KBM-7 (cell line): Measurements from ENCODE around the gene SCN2B.

ENCODE experiments used
- DNase-seq: peaks from one replicate; pipeline ENCODE4 v3.0.0-alpha.2; 2015
- in situ Hi-C: fragments of 300-500 bp; cut with MboI; formaldehyde crosslinking; loops from 2 replicates; pipeline ENCODE4 v1.14.3; 2020; ENCODE audit warnings: low sequenced_read_pairs, low pct_unique_long_range_greater_than_20kb, mixed read lengths

Gene SCN2B

DNA sequence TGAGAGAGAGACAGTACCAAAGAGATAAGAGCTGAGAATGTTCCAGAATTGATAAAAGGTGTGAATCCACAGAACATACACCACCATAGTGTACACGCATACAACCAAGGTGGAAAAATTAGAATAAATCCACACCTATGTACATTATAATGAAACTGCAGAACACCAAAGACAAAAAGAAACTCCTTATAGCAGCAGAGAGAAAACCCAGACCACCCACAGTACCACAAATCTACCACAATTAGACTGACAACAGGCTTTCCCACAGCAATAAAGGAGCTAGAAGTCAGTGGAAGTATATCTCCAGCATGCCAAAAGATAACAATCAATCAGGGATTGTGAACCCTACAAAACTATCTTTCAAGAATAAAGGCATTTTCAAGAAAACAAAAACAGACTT is 55.6 kb downstream of the SCN2B start:
- no peak for DNase-seq
- in situ Hi-C loops, result no loop called here

DNA sequence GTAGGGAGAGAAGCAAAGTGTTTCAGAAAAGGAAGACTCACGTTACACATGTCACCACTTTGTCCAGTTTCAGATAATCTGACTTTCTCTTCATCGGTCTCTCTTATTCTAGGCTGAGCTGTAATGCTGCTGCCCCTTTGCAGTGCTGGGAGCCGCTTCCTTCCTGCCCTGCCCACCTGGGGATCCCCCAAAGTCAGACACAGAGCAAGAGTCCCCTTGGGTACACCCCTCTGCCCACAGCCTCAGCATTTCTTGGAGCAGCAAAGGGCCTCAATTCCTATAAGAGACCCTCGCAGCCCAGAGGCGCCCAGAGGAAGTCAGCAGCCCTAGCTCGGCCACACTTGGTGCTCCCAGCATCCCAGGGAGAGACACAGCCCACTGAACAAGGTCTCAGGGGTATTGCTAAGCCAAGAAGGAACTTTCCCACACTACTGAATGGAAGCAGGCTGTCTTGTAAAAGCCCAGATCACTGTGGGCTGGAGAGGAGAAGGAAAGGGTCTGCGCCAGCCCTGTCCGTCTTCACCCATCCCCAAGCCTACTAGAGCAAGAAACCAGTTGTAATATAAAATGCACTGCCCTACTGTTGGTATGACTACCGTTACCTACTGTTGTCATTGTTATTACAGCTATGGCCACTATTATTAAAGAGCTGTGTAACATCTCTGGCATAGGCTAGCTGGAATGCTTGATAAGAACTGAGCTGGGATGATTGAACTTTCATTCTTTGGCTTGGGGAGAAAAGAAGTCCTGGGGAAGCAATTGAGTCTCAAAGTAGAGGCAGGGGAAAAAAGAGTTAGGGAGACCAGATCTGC is 58.4 kb downstream of the SCN2B start:
- in situ Hi-C loops, result no loop called here
- no peak for DNase-seq

DNA sequence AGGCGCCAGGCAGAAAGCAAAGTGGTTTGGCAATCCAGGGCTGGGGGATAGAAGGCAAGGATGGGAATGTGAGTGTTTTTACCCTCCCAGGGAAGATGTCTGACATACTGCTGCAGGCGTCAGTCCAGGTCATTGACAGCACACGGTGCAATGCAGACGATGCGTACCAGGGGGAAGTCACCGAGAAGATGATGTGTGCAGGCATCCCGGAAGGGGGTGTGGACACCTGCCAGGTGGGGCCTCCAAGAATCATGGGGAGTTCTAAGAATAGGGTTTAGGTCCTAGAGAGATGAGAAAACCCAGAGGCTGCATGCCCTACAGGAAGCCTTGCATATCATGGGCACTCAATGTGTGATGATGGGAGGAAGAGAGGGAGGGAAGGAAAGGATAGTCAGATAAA is 61.4 kb downstream of the SCN2B start:
- no peak for DNase-seq
- in situ Hi-C loops, result no loop called here

DNA sequence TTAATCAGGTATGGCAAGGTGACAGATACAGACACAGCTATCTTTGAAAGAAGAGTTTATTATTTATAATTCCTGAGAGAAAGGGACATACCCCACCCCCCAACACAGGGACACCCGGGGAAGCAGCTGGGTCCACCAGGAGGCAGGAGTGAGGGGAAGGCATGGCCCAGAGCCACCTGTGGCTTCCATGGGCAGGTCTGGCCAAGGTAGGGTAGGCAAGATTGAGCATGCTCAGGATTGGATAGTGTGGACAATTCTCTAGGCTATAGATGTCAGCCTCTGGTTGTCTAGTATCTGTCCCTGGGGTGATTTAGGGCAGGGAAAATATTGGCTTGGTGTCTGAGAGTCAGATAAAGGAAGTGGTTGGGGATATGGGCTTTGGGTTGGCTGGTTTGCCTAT is 62.2 kb downstream of the SCN2B start:
- no peak for DNase-seq
- in situ Hi-C loops, result no loop called here

DNA sequence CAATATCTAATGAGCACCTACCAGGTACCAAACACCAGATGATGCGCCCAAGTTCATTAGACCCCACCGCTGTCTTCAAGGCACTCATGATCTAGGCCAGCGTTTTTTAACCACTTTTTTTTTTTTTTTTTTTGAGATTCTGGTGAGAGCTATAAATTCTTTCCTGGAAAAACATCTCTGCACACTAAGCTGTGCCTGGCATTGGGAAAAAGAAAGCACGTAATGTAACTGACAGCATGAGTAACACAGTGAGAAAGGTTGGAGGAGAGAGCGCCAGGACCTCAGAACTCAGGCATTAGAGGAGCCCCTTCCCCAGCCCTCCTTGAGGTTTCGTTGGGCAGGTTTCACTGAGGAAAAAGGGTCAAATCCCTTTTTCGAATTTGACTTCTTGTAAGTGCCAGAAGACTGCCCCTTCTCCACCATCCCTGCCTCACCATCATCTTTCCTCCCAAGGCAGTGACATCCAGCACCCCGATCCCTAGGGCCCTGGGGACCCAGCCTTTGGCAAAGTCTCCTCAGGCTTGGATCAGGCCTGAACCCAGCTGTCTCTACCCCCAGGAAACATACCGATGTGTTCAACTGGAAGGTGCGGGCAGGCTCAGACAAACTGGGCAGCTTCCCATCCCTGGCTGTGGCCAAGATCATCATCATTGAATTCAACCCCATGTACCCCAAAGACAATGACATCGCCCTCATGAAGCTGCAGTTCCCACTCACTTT is 63.6 kb downstream of the SCN2B start:
- in situ Hi-C loops, result no loop called here
- DNase-seq, result no peak
